HepG2 (cell line): ENCODE data around the gene SLC35G2. TPM values are rescaled to one million over a fixed set of nuclear protein-coding genes. Genes with fewer than 3 reads are reported as not detected.

ENCODE experiments used
- ATAC-seq: fragments of 200-7000 bp; cut with Tn5 transposase; 3 replicates; pipeline ENCODE4 v1.9.1; 2020; ENCODE audit warnings: mild to moderate bottlenecking, moderate library complexity
- BruUV-seq: library from RNA; stranded (reverse); fragments of 400-500 nt; replicated peaks from 2 replicates; lab custom pipeline; 2021; lab: Mats Ljungman, UMichigan
- CTCF ChIA-PET: fragments of 300-600 bp; formaldehyde crosslinking; extraction: SDS; loops from one replicate; lab custom pipeline; 2021; ENCODE audit warnings: low total read pairs, inconsistent platforms, low intra/inter-chr PET ratio; lab: Yijun Ruan, JAX
- POLR2A ChIA-PET: fragments of 350-600 bp; sonication (Branson Sonifier 250); formaldehyde crosslinking; loops from one replicate; lab custom pipeline; 2020; ENCODE audit warnings: antibody characterized with exemption, inconsistent platforms; lab: Yijun Ruan, JAX
- DNase-seq: peaks from one replicate; pipeline ENCODE4 v3.0.0-alpha.2; 2015; ENCODE audit warnings: low spot score
- FAIRE-seq: peaks from 3 replicates; lab custom pipeline; 2011; peaks lifted over from hg19 to GRCh38; lab: Jason Lieb, UNC
- H2AFZ ChIP-seq: one replicate; pipeline ENCODE4 v1.6.1; 2011; ENCODE audit warnings: low read length, inconsistent platforms
- H3K27ac ChIP-seq: fragments of 300-600 bp; 3 replicates; pipeline ENCODE4 v1.8.0; 2011; ENCODE audit warnings: mixed run types, mild to moderate bottlenecking, mixed read lengths, low read length, inconsistent platforms; ENCODE audit not compliant: insufficient read depth; ENCODE audit errors: extremely low read length
- H3K27me3 ChIP-seq, 2 experiments: fragments of 200-600 bp in 1 of 2; 2 replicates in 1 of 2; 3 replicates in 1 of 2; pipeline versions ENCODE4 v1.6.0 to v1.8.0; 2011; ENCODE audit warnings: low read length in 2 of 2, mild to moderate bottlenecking in 2 of 2, moderate library complexity in 2 of 2, inconsistent platforms in 1 of 2; ENCODE audit not compliant: insufficient read depth in 2 of 2, control insufficient read depth in 1 of 2
- H3K36me3 ChIP-seq, 2 experiments: fragments of 200-600 bp in 1 of 2; replicated peaks in 1 of 2; 2 replicates in 1 of 2; 3 replicates in 1 of 2; pipeline versions ENCODE4 v1.5.1 to v1.8.0; 2011; ENCODE audit warnings: low read length in 2 of 2, inconsistent platforms in 1 of 2; ENCODE audit not compliant: insufficient read depth in 2 of 2, control insufficient read depth in 1 of 2
- H3K4me1 ChIP-seq: 2 replicates; pipeline ENCODE4 v1.5.1; 2012; ENCODE audit warnings: low read length, inconsistent platforms; ENCODE audit not compliant: insufficient read depth
- H3K4me2 ChIP-seq: 2 replicates; pipeline ENCODE4 v1.6.0; 2011; ENCODE audit warnings: low read depth, low read length, inconsistent platforms
- H3K4me3 ChIP-seq, 3 experiments: fragments of 200-600 bp in 1 of 3; sonication (generic), shearing (Covaris generic) in 1 of 3; replicated peaks in 1 of 3; 2 replicates each; pipeline ENCODE4 v1.5.1; 2011 to 2016; ENCODE audit warnings: low read length in 3 of 3, inconsistent platforms in 2 of 3, low read depth in 2 of 3, mild to moderate bottlenecking in 2 of 3, control low read depth in 1 of 3, mixed read lengths in 1 of 3; ENCODE audit not compliant: insufficient read depth in 1 of 3
- H3K79me2 ChIP-seq: one replicate; pipeline ENCODE4 v1.6.1; 2011; ENCODE audit warnings: low read length, inconsistent platforms; ENCODE audit not compliant: insufficient read depth
- H3K9ac ChIP-seq: 2 replicates; pipeline ENCODE4 v1.6.0; 2011; ENCODE audit warnings: mild to moderate bottlenecking, low read depth, low read length, inconsistent platforms; ENCODE audit not compliant: insufficient read depth
- H3K9me3 ChIP-seq: 2 replicates; pipeline ENCODE4 v1.5.1; 2012; ENCODE audit warnings: mild to moderate bottlenecking, low read length
- H4K20me1 ChIP-seq: 2 replicates; pipeline ENCODE4 v1.6.0; 2011; ENCODE audit warnings: inconsistent platforms, mild to moderate bottlenecking, low read length, moderate library complexity; ENCODE audit not compliant: insufficient read depth
- EEA1 ChIP-seq: sonication (generic); formaldehyde crosslinking; IDR thresholded peaks from 2 replicates; pipeline ENCODE4 v1.5.1; 2020; ENCODE audit warnings: mild to moderate bottlenecking, missing genetic modification reagents, borderline replicate concordance
- EZH2 ChIP-seq: conservative IDR thresholded peaks from 2 replicates; pipeline ENCODE4 v1.6.1; 2012; ENCODE audit warnings: mild to moderate bottlenecking, low read depth, low read length, moderate library complexity
- GLMP ChIP-seq: sonication (generic); formaldehyde crosslinking; IDR thresholded peaks from 2 replicates; pipeline ENCODE4 v1.9.0; 2021; ENCODE audit warnings: missing genetic modification reagents, mild to moderate bottlenecking, borderline replicate concordance
- SOX6 ChIP-seq, 2 experiments: fragments of 450-650 bp in 1 of 2; sonication (generic) in 1 of 2; formaldehyde crosslinking in 1 of 2; IDR thresholded peaks; 2 replicates each; pipeline versions ENCODE4 v1.4.0 to v1.6.1; 2017 to 2020; ENCODE audit warnings: antibody characterized with exemption in 1 of 2, mild to moderate bottlenecking in 1 of 2, missing genetic modification reagents in 1 of 2
- ZNF234 ChIP-seq: sonication (generic); formaldehyde crosslinking; conservative IDR thresholded peaks from 2 replicates; pipeline ENCODE4 v1.5.1; 2020; ENCODE audit warnings: mild to moderate bottlenecking, missing genetic modification reagents
- ZNF7 ChIP-seq: IDR thresholded peaks from 2 replicates; pipeline ENCODE4 v1.6.1; 2016; ENCODE audit warnings: missing biosample characterization, missing genetic modification reagents
- WGBS: methylation state at CpG from one replicate; pipeline ENCODE4 v1.1.6; 2017; ENCODE audit warnings: low lambda C conversion rate; 5-methylcytosine and 5-hydroxymethylcytosine counted together
- in situ Hi-C: cut with HindIII; loops from 2 replicates; pipeline ENCODE4 v1.10.0; 2017; ENCODE audit warnings: low pct_unique_long_range_greater_than_20kb; ENCODE audit not compliant: extremely low pct_ligation_motif_present
- intact Hi-C: fragments of 100-400 bp; cut with micrococcal nuclease; formaldehyde crosslinking; loops from one replicate; pipeline ENCODE4 v1.10.0; 2022; ENCODE audit not compliant: unreplicated experiment
- polyA plus RNA-seq, 8 experiments: library from polyadenylated mRNA; depleted of rRNA in 3 of 8; stranded (reverse) in 7 of 8; unstranded in 1 of 8; fragments of >200 nt; fragmentation: Illumina TruSeq in 4 of 8; extraction: Trizol in 4 of 8; gene quantifications; 2 replicates each; pipeline versions ENCODE4 v1.2.1 to v1.2.3, GENCODE V29; 2011 to 2016; ENCODE audit warnings: low read depth in 4 of 8, missing spikeins in 1 of 8, mixed read lengths in 1 of 8; ENCODE audit not compliant: insufficient read depth in 1 of 8
- total RNA-seq, 5 experiments: library from RNA; depleted of rRNA; stranded (reverse); fragments of >200 nt; fragmentation: Illumina TruSeq; extraction: Trizol; gene quantifications; 2 replicates each; pipeline ENCODE4 v1.2.3, GENCODE V29; 2016; ENCODE audit warnings: low read depth in 1 of 5

SLC35G2 gene
- total and polyA plus RNA-seq, 2 of the 13 experiments (the other 11 are each of a cell fraction or from before 2014, with no cell fraction given), result 7.6 to 10.3 TPM

- TF ChIP-seq EEA1 (CRISPR knock-in tag) (no peak), EZH2 (no peak), ZNF234 (CRISPR knock-in tag) (no peak), GLMP (CRISPR knock-in tag) (no peak)
Measured at GRCh38 chr3:136780741-136781140, 38.2 kb upstream of the SLC35G2 start (continued).

GRCh38 chr3:136783708-136784191 is 35.2 kb upstream of the SLC35G2 start:
- Histone ChIP-seq H3K4me1 (peaks cover 17% of the 10 kb centered on the region), H3K79me2 (no peaks in the 10 kb centered on the region), H3K9ac (no peak overlapping the region), H3K9me3 (no peaks in the 10 kb centered on the region)
- in situ Hi-C loops, result no loop called here
- BruUV-seq, result no TSS peak
- no peak for FAIRE-seq
- POLR2A ChIA-PET, result no interaction called here
- 0 out of 2 replicates have a peak, but pooled peaks have one; percentile 26 for TF ChIP-seq ZNF7 (CRISPR knock-in tag)
- TF ChIP-seq SOX6 (IDR thresholded peaks at IDR 0.05), result no peak
- TF ChIP-seq SOX6 (CRISPR knock-in tag; IDR thresholded peaks at IDR 0.05), result no peak
- TF ChIP-seq, all 625 proteins: peak for 1
- CTCF ChIA-PET, result no interaction called here
- no peaks in the 10 kb centered on the region for H4K20me1 ChIP-seq
- no peak for ATAC-seq
- H3K27ac ChIP-seq, result no peak overlapping the region
- WGBS, result 44% methylated on average over 5 of the region's 5 CpGs
- no peaks in the 10 kb centered on the region for H3K36me3 ChIP-seq
- DNase-seq, result no peak
- no peaks in the 10 kb centered on the region for H3K27me3 ChIP-seq
- intact Hi-C loops, result no loop called here
- no peak overlapping the region for H2AFZ ChIP-seq
- H3K4me3 ChIP-seq, result no peak overlapping the region
- peak overlapping the region; percentile 40; the same call in 1 of the 2 replicates for H3K4me2 ChIP-seq
